Cardiac muscle cell (in vitro differentiated cells and primary cell): Measurements from ENCODE around the gene ZNF536. TPM values are rescaled to one million over a fixed set of nuclear protein-coding genes. Genes with fewer than 3 reads are reported as not detected.

ENCODE experiments used
- DNase-seq, 2 donors: peaks; one replicate each; pipeline versions ENCODE4 v3.0.0 to v3.0.0-alpha.2; 2010 to 2017; ENCODE audit warnings: low read depth in 1 of 2, low spot score in 1 of 2
- H3K27ac ChIP-seq: fragments of 200-600 bp; sonication (generic); 2 replicates; pipeline ENCODE4 v1.5.1; 2016
- H3K27me3 ChIP-seq: fragments of 200-600 bp; sonication (generic); 2 replicates; pipeline ENCODE4 v1.6.0; 2016; ENCODE audit warnings: control low read depth
- H3K36me3 ChIP-seq: fragments of 200-600 bp; sonication (generic); 2 replicates; pipeline ENCODE4 v1.5.1; 2016; ENCODE audit warnings: control low read depth
- H3K4me1 ChIP-seq: fragments of 200-600 bp; sonication (generic); 2 replicates; pipeline ENCODE4 v1.8.1; 2017; ENCODE audit warnings: low read depth, mild to moderate bottlenecking, mixed run types
- H3K4me3 ChIP-seq: fragments of 200-600 bp; sonication (generic); 2 replicates; pipeline ENCODE4 v1.5.1; 2016; ENCODE audit warnings: mild to moderate bottlenecking
- H3K9me3 ChIP-seq: fragments of 200-600 bp; sonication (generic); 2 replicates; pipeline ENCODE4 v1.5.1; 2017; ENCODE audit warnings: low read depth, mild to moderate bottlenecking, control low read depth
- polyA plus RNA-seq: library from polyadenylated mRNA; unstranded; fragments of >200 nt; fragmentation: Nextera tagmentation; extraction: Ambion mirVana; gene quantifications from 2 replicates; pipeline ENCODE4 v1.2.1, GENCODE V29; 2016
- total RNA-seq: library from RNA; depleted of rRNA; stranded (reverse); fragments of >200 nt; gene quantifications from 2 replicates; pipeline ENCODE4 v1.2.3, GENCODE V29; 2016
- TF ChIP-seq, protein P1 (sequence below): IDR thresholded peaks from 2 replicates; pipeline ENCODE4 v1.5.1; 2012; ENCODE audit warnings: low read depth, mild to moderate bottlenecking, low read length

Gene ZNF536
- total and polyA plus RNA-seq, 2 experiments from 2014 or later: 0.12 to 0.39 TPM

DNA sequence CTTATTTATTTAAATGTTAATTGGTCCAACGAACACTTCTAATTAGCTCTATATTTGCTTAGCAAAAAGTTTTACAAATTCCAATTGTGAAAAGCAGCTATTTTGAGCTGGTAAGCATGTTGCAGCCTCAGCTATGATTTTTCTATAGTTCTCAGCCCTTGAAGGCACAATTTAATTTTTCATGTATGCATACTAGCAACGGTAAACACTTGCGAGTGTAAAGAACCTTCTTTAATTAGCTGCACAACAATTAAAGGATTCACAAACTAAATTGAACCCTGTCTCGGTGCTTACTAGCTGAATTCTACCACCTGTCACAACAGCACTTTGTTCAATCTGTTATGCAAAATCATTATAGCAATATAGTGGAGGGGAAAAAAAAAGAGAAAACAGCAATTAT, 29.8 kb downstream of the ZNF536 start:
- TF ChIP-seq, protein P1, sequence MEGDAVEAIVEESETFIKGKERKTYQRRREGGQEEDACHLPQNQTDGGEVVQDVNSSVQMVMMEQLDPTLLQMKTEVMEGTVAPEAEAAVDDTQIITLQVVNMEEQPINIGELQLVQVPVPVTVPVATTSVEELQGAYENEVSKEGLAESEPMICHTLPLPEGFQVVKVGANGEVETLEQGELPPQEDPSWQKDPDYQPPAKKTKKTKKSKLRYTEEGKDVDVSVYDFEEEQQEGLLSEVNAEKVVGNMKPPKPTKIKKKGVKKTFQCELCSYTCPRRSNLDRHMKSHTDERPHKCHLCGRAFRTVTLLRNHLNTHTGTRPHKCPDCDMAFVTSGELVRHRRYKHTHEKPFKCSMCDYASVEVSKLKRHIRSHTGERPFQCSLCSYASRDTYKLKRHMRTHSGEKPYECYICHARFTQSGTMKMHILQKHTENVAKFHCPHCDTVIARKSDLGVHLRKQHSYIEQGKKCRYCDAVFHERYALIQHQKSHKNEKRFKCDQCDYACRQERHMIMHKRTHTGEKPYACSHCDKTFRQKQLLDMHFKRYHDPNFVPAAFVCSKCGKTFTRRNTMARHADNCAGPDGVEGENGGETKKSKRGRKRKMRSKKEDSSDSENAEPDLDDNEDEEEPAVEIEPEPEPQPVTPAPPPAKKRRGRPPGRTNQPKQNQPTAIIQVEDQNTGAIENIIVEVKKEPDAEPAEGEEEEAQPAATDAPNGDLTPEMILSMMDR: no peak
- H3K9me3 ChIP-seq: no peaks in the 10 kb centered on the region
- H3K27ac ChIP-seq: no peak overlapping the region
- H3K36me3 ChIP-seq: no peaks in the 10 kb centered on the region
- no peak overlapping the region for H3K4me3 ChIP-seq
- DNase-seq: no peak
- H3K4me1 ChIP-seq: peaks cover 4% of the 10 kb centered on the region
- H3K27me3 ChIP-seq: peaks cover 24% of the 10 kb centered on the region

DNA sequence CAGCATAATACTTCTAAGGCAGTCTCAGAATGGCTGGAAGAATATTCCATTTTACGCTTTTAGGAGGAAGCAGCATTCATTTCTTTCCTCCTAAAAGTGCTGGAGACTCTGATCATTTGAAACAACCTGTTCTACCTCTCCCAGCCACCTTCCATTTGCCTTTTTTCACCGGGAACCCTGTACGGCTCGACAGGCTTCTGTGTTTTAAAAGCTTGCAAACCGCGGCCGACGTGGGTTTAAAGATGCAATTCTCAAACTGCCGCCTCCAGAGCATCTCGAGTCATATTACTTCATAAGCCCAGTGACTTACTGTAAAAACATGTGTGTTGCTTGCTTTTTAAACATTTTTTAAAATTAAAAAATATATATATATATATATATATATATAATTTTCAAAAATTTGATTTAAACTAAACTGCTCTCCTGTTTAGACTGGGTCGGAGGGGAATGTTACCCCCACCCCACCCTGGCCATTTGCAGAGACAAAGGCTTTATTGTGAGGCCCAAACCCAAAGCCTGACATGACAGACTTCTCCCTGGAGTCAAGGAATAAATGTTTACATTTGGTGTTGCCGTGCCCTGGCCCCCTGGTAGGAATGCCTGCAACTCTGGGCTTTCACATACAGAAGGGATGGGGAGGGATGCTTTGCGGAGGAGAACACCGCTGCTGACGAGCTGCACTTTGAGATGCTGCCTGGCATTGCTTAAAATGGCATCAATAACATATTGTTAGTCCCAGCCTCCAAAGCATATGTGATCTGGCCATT, 30.4 kb downstream of the ZNF536 start:
- Histone ChIP-seq H3K27me3 (peaks cover 19% of the 10 kb centered on the region), H3K4me3 (no peak overlapping the region), H3K36me3 (no peaks in the 10 kb centered on the region), H3K27ac (no peak overlapping the region), H3K9me3 (no peaks in the 10 kb centered on the region), H3K4me1 (peaks cover 4% of the 10 kb centered on the region)
- DNase-seq: no peak
- TF ChIP-seq, protein P1: no peak

DNA sequence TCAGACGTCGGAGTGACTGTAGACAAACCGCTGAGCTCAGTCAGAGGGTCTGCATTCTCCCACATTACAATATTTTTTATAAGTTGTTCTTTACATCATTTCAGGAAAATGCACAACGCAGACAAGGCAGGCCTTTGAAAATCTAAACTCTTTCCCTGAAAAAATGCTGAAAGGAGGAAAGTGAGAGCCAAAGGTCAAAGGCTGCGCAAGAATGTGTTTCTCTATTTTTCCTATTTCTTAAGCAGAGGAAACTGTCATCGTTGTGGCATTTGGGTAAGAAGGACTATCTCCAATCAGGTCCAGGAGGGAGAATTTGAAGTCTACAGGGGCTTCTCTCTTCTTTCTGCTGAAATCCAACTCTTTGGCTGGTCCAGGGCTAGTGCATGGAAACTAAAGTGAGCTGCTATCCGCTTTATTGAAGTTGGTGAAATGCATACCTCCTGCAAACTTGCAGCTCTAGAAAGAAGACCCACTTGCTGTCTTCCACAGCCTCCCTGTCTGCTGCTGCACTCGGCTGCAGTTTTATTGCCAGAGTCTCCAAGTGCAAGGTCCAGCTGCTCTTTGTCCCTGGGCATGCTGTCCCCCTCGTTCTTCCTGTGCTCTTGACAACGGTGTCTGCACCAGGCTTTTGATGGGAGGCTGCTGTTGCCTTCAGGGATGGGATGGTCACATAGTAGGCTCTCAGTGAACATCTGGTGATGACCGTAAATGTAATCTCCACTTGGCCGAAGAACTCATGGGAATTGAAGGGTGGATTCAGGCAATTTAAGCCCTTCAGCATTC, 31.2 kb downstream of the ZNF536 start:
- Histone ChIP-seq H3K27me3 (peaks cover 14% of the 10 kb centered on the region), H3K9me3 (no peaks in the 10 kb centered on the region), H3K36me3 (no peaks in the 10 kb centered on the region), H3K4me1 (peaks cover 4% of the 10 kb centered on the region), H3K4me3 (no peak overlapping the region), H3K27ac (no peak overlapping the region)
- TF ChIP-seq, protein P1: no peak
- DNase-seq: no peak

DNA sequence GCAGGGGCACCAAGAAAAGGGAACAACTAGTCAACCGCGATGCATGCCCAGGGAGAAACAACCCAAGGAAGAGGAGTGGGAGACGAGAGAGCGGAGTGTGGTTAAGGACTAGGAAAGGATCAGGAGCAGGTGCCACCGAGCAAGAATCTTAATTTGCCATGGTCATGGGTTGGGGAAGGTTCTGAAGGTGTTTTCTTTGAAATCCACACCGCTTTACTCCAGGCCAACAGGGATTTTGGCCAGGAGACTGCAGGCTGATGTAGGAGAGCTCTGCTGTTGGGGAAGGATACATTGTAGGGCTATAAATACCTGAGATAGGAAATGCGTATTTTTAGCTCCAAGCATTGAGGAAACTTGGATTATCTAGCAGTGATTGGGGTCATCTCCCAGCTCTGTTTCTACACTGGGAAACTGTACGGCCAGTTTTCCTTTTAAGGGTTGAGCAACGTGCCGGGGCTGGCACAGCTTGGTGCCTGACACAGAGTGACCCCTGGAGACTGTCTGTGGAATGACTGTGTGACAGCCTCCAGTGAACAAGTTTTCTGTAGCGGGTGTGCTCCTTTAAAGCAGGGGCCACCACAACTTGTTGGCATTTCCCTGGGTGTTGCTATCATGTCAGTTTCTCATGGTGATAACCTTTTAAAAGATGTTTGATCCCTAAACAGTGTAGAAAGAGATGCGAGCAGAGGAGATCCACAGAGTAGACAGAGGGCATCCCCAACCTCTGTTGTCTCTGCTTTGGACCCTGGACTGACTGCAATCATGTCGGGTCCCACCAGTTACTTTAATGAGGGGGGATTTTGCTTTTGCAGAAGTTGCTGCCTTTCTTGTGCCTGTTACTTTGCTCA, 34.3 kb downstream of the ZNF536 start:
- Histone ChIP-seq H3K4me3 (no peak overlapping the region), H3K27ac (no peak overlapping the region), H3K9me3 (no peaks in the 10 kb centered on the region), H3K27me3 (peaks cover 9% of the 10 kb centered on the region), H3K4me1 (peaks cover 4% of the 10 kb centered on the region), H3K36me3 (no peaks in the 10 kb centered on the region)
- TF ChIP-seq, protein P1: no peak
- peak in 1 of 2 donors; percentile 70 for DNase-seq

DNA sequence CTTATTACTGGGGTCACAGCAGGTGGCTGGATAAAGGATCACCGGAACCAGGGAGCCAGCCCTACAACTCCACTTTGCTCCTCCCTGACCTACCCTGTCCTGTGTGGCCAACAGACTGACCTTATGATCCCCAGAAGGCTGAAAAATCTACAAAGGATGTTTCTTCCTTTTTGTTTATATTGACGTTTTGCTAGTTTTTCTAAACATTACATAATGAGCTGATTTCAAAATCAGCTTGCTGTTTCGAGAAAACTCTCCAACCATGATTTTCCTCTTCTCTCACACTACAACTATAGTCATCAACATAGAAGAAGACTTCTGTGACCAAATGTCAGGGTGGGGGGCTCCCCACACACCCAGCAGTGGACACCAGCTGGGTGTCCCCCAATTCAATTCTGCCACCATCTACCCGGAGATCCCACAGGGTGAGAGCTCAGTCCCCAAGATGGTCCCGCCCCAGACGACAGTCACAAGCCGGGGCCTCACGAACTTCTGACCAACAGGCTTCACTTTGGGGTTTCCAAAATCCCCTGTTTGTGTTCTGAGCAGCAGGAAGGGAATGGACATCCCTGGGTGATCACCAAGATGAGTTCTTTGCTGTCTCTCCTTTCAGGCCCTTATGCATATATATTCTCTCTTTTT, 35.0 kb downstream of the ZNF536 start:
- Histone ChIP-seq H3K36me3 (no peaks in the 10 kb centered on the region), H3K27ac (no peak overlapping the region), H3K9me3 (no peaks in the 10 kb centered on the region), H3K4me3 (no peak overlapping the region), H3K4me1 (peaks cover 4% of the 10 kb centered on the region), H3K27me3 (peaks cover 2% of the 10 kb centered on the region)
- no peak for DNase-seq
- TF ChIP-seq, protein P1: no peak
